Measurements from ENCODE around the gene MITF. TPM values are rescaled to one million over a fixed set of nuclear protein-coding genes. Genes with fewer than 3 reads are reported as not detected.

MITF gene
- polyA plus RNA-seq, 1 donor (not counting 4 experiments of a cell fraction or from before 2014, with no cell fraction given), result 2.7 TPM

- Histone ChIP-seq H3K27me3 (ENCODE audit: control insufficient read depth, extremely low read depth, insufficient read depth, low read length) (no peaks in the 10 kb centered on the region), H3K9ac (ENCODE audit: control insufficient read depth, extremely low read depth, insufficient read depth, low read length) (no peak overlapping the region), H3K4me2 (ENCODE audit: control insufficient read depth, extremely low read depth, insufficient read depth, low read depth, low read length) (no peak overlapping the region), H3K36me3 (ENCODE audit: control insufficient read depth in 2 of 2, extremely low read depth in 1 of 2, insufficient read depth in 2 of 2, low read length in 2 of 2) (no peaks in the 10 kb centered on the region), H3K79me2 (ENCODE audit: control insufficient read depth, insufficient read depth, low read length) (no peaks in the 10 kb centered on the region), H2AFZ (ENCODE audit: control insufficient read depth, low read length) (no peak overlapping the region), H4K20me1 (ENCODE audit: control insufficient read depth, extremely low read depth, insufficient read depth, low read length) (no peaks in the 10 kb centered on the region), H3K9me1 (ENCODE audit: control insufficient read depth, extremely low read depth, insufficient read depth, low read length) (no peaks in the 10 kb centered on the region), H3K4me1 (ENCODE audit: control insufficient read depth, extremely low read depth, insufficient read depth, low read length) (peaks cover 4% of the 10 kb centered on the region), H3K4me3 (ENCODE audit: control insufficient read depth in 2 of 3, extremely low read depth in 1 of 3, insufficient read depth in 2 of 3, low read depth in 1 of 3, low read length in 3 of 3) (no peak overlapping the region), H3K9me3 (ENCODE audit: control insufficient read depth, low read depth, low read length) (no peaks in the 10 kb centered on the region), H3K27ac (ENCODE audit: control insufficient read depth, insufficient read depth, low read length) (no peak overlapping the region)
- DNase-seq (ENCODE audit: low read depth, low spot score) (no peak), FAIRE-seq (no peak)
- TF ChIP-seq EZH2 (IDR thresholded peaks at IDR 0.05; ENCODE audit: low read length), result no peak
- TF ChIP-seq CTCF (optimal IDR thresholded peaks at IDR 0.05 in 1 of 3, IDR thresholded peaks at IDR 0.05 in 1 of 3, conservative IDR thresholded peaks at IDR 0.05 in 1 of 3; ENCODE audit: extremely low read depth in 1 of 3, insufficient read depth in 2 of 3, low read length in 3 of 3), result no peak
- dilution Hi-C loops (cut with MboI; ENCODE audit: extremely low pct_ligation_motif_present, low sequenced_read_pairs), result no loop called here
These were observed 68.4 kb downstream of the MITF start for GRCh38 chr3:69807674-69808073.

GRCh38 chr3:69809076-69809835 is 70.0 kb downstream of the MITF start:
- DNase-seq (ENCODE audit: low read depth, low spot score) (no peak), FAIRE-seq (no peak)
- Histone ChIP-seq H2AFZ (ENCODE audit: control insufficient read depth, low read length) (no peak overlapping the region), H3K4me1 (ENCODE audit: control insufficient read depth, extremely low read depth, insufficient read depth, low read length) (peaks cover 4% of the 10 kb centered on the region), H3K4me3 (ENCODE audit: control insufficient read depth in 2 of 3, extremely low read depth in 1 of 3, insufficient read depth in 2 of 3, low read depth in 1 of 3, low read length in 3 of 3) (no peak overlapping the region), H3K9me3 (ENCODE audit: control insufficient read depth, low read depth, low read length) (no peaks in the 10 kb centered on the region), H3K9me1 (ENCODE audit: control insufficient read depth, extremely low read depth, insufficient read depth, low read length) (no peaks in the 10 kb centered on the region), H4K20me1 (ENCODE audit: control insufficient read depth, extremely low read depth, insufficient read depth, low read length) (no peaks in the 10 kb centered on the region), H3K36me3 (ENCODE audit: control insufficient read depth in 2 of 2, extremely low read depth in 1 of 2, insufficient read depth in 2 of 2, low read length in 2 of 2) (no peaks in the 10 kb centered on the region), H3K9ac (ENCODE audit: control insufficient read depth, extremely low read depth, insufficient read depth, low read length) (no peak overlapping the region), H3K4me2 (ENCODE audit: control insufficient read depth, extremely low read depth, insufficient read depth, low read depth, low read length) (no peak overlapping the region), H3K79me2 (ENCODE audit: control insufficient read depth, insufficient read depth, low read length) (no peaks in the 10 kb centered on the region), H3K27ac (ENCODE audit: control insufficient read depth, insufficient read depth, low read length) (no peak overlapping the region), H3K27me3 (ENCODE audit: control insufficient read depth, extremely low read depth, insufficient read depth, low read length) (no peaks in the 10 kb centered on the region)
- dilution Hi-C loops (cut with MboI; ENCODE audit: extremely low pct_ligation_motif_present, low sequenced_read_pairs), result no loop called here
- TF ChIP-seq CTCF (optimal IDR thresholded peaks at IDR 0.05 in 1 of 3, IDR thresholded peaks at IDR 0.05 in 1 of 3, conservative IDR thresholded peaks at IDR 0.05 in 1 of 3; ENCODE audit: extremely low read depth in 1 of 3, insufficient read depth in 2 of 3, low read length in 3 of 3) (no peak), EZH2 (IDR thresholded peaks at IDR 0.05; ENCODE audit: low read length) (no peak)

Measured in keratinocyte (primary cell).